GM12891 (cell line): ENCODE results near the gene NUDT8.
A peak's percentile ranks its signal among the peaks of the same experiment; 100 is the strongest.
"Not testable (repeated sequence)": the region's sequence is repeated elsewhere in the genome, so short reads cannot be mapped to it uniquely, and the experiment has no call there.

Experiments
- DNase-seq: peaks from one replicate; pipeline ENCODE4 v3.0.0; 2011; ENCODE audit warnings: low spot score; ENCODE audit not compliant: insufficient read length
- FAIRE-seq: peaks from 2 replicates; lab custom pipeline; 2011; peaks lifted over from hg19 to GRCh38; lab: Jason Lieb, UNC
- PAX5 ChIP-seq: IDR thresholded peaks from 2 replicates; pipeline ENCODE4 v1.6.1; 2011; ENCODE audit warnings: low read length, moderate library complexity, mild to moderate bottlenecking; ENCODE audit not compliant: insufficient read depth, severe bottlenecking
- POLR2A ChIP-seq: IDR thresholded peaks from 2 replicates; pipeline ENCODE4 v1.6.1; 2011; ENCODE audit warnings: low read depth, low read length, control low read depth
- POLR2AphosphoS5 ChIP-seq: IDR thresholded peaks from 2 replicates; pipeline ENCODE4 v1.6.1; 2011; ENCODE audit warnings: low read depth, low read length, control low read depth
- POU2F2 ChIP-seq: IDR thresholded peaks from 2 replicates; pipeline ENCODE4 v1.6.1; 2011; ENCODE audit warnings: low read depth, mild to moderate bottlenecking, control low read depth, low read length, moderate library complexity
- SPI1 ChIP-seq: IDR thresholded peaks from 2 replicates; pipeline ENCODE4 v1.6.1; 2011; ENCODE audit warnings: low read depth, low read length, control low read depth
- TAF1 ChIP-seq: IDR thresholded peaks from 2 replicates; pipeline ENCODE4 v1.6.1; 2011; ENCODE audit warnings: low read depth, low read length, control low read depth

Gene NUDT8

DNA sequence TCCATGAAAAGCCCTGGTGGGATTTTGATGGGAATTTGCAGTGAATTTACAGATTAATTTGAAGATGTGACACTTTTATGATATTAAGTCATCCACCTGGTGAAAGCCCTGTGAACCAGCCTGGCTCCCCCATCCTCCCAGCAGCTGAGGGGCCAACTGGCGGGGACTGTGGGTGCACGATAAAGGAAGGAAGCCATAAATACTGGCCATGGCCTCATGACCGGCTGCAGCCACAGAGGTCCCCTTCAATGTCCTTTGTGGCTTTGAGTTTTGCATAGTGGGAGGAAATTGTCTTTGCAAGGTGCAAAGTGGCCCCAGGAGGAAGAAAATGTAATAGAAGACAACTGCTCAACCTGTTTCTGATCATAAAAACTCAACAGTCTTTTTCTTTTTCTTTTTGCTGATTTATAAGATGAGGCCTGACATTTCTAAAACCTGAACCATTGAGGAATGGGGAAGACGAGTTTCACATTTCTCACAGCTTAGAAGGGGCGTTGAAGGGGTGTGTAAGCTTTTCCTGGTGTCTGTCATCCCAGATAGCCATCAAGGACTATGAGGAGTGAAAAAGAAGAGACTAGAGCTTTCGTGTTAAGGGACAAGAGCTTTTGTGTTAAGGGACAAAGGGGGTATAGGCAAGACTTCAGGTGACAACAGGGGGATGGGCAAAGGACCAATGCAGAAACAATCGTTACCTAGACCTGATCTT lies 29.3 kb downstream of the NUDT8 start:
- FAIRE-seq (peak; percentile 76), DNase-seq (no peak)
- TF ChIP-seq TAF1 (no peak), POLR2A (no peak), POU2F2 (peak; percentile 95), PAX5 (no peak), SPI1 (no peak), POLR2AphosphoS5 (no peak)

DNA sequence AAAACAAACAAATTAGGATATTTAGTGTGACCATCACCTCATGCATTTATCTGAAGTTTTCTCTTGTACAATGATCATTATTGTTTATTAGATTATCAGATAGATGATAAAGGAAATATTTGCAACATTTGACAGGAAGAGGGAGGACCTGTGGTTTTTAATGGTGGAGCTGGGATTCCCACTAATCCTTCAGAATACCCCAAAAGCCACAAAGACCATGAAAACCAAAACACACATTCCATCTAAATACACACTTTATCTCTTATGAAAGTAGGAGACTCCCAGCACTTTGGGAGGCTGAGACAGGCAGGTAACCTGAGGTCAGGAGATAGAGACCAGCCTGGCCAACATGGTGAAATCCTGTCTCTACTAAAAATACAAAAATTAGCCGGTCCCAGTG lies 30.6 kb downstream of the NUDT8 start:
- FAIRE-seq, result no peak
- no peak for DNase-seq
- TF ChIP-seq TAF1, result no peak
- no peak for TF ChIP-seq POU2F2
- TF ChIP-seq PAX5, result no peak

DNA sequence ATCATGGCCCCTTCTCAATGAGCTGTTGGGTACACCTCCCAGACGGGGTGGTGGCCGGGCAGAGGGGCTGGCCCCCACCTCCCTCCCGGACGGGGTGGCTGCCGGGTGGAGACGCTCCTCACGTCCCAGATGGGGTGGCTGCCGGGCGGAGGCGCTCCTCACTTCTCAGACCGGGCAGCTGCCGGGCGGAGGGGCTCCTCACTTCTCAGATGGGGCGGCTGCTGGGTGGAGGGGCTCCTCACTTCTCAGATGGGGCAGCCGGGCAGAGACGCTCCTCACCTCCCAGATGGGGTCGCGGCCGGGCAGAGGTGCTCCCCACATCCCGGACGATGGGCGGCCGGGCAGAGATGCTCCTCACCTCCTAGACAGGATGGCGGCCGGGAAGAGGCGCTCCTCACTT lies 31.8 kb downstream of the NUDT8 start:
- not testable (repeated sequence) for FAIRE-seq, DNase-seq

GRCh38 chr11:67597458-67597857 lies 32.3 kb downstream of the NUDT8 start:
- not testable (repeated sequence) for DNase-seq, FAIRE-seq

DNA sequence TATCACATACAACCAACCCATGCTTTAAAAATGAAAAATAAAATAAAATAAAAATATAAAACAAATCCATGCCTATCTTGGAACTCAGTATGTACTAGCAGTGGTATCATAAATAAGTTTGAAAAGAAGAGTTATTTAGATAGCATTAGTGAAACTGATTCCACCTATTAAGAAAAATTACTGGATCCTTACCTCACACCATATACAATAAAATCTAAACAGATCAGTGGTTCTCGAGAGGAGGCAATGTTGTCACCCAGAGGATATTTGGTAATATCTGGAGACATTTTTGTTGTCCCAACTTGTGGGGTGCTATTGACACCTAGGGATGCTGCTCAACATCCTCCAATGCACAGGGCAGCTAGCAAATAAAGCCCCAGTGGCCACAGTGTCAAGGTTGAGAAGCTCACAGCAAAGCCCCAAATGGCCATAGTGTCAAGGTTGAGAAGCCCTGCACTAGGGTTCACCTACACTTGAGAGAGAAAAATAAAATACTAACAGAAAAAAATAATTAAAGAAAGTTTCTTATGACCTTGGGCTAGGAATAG lies 32.9 kb downstream of the NUDT8 start:
- TF ChIP-seq POLR2AphosphoS5 (no peak), POU2F2 (no peak), SPI1 (no peak), PAX5 (no peak), TAF1 (no peak), POLR2A (no peak)
- DNase-seq, result no peak
- no peak for FAIRE-seq

- no peak for FAIRE-seq
- no peak for TF ChIP-seq POU2F2
- TF ChIP-seq TAF1, result no peak
- TF ChIP-seq SPI1, result no peak
- no peak for TF ChIP-seq PAX5
- TF ChIP-seq POLR2AphosphoS5, result no peak
- no peak for TF ChIP-seq POLR2A
These were observed 35.3 kb downstream of the NUDT8 start for GRCh38 chr11:67594480-67594879.

GRCh38 chr11:67593565-67593905 lies 36.2 kb downstream of the NUDT8 start:
- FAIRE-seq (no peak), DNase-seq (no peak)
- TF ChIP-seq POLR2A, result no peak
- no peak for TF ChIP-seq SPI1
- TF ChIP-seq TAF1, result no peak
- TF ChIP-seq POU2F2, result no peak
- TF ChIP-seq PAX5, result no peak
- no peak for TF ChIP-seq POLR2AphosphoS5

More at GRCh38 chr11:67594480-67594879, 35.3 kb downstream of the NUDT8 start:
- no peak for DNase-seq

DNA sequence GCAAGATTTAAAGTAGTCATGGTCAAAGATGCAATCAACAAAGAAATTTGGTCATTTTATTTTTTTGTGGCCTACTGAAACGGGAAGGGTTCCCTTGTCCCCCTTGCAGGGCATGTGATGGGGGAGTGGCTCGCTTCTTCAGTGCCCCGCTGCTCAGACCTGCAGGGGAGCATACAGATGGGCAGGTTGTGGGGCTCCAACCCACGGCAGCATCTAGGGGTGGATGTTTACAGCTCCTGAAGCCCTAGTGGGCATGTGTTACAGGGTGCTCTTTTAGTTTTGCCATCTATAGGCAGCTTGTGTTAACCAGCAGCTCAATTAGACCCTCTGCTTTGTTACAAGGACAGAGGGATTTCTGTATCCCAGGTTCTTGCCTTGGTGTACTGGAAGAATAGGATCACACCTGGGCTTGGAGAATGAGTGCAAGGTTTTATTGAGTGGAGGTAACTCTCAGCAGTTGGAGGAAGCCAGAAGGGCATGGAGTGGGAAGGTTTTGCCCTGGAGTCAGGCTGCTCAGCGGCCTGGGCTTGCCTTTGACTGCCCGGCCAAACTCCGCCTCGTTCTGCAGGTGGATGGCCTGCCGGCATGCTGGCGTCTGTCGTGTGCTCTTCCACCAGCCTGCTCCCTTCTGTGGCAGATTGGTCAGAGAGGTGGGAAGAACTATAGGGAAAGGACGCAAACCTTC lies 36.7 kb downstream of the NUDT8 start:
- no peak for TF ChIP-seq PAX5
- no peak for TF ChIP-seq TAF1
- no peak for TF ChIP-seq POLR2AphosphoS5
- no peak for TF ChIP-seq POU2F2
- no peak for TF ChIP-seq POLR2A
- TF ChIP-seq SPI1, result no peak
- FAIRE-seq (no peak), DNase-seq (no peak)

GRCh38 chr11:67588899-67589415 lies 40.8 kb downstream of the NUDT8 start:
- DNase-seq, result not testable (repeated sequence)
- 0 out of 2 replicates have a peak, but pooled peaks have one; percentile 20 for TF ChIP-seq POLR2A
- peak; percentile 14; the same call in 1 of the 2 replicates for TF ChIP-seq SPI1
- peak; percentile 74 for FAIRE-seq

DNA sequence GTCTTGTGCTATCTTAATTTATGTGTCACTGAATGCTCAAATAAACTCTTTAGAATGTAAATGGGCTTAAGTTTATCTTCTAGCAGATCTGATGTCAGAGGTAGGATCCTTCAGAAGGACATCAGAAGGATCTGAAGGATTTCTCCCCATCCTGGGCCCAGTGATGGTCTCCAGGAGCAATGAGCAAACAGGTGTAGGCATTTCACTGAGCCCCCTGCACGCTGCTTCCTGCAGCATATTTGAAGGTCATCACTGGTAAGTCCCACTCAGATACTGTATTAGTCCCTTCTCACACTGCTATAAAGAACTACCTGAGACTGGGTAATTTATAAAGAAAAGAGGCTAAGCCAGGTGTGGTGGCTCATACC lies 41.6 kb downstream of the NUDT8 start:
- peak; percentile 86 for FAIRE-seq
- TF ChIP-seq POU2F2 (no peak), SPI1 (no peak), POLR2A (no peak), POLR2AphosphoS5 (no peak), PAX5 (no peak), TAF1 (no peak)

More for the DNA sequence above, 41.6 kb downstream of the NUDT8 start:
- no peak for DNase-seq
